Uterus (tissue), 2 donors: ENCODE measurements around the gene CXCL6.

ENCODE experiments used
- CTCF ChIP-seq, 4 experiments: fragments of 200-600 bp in 2 of 4; fragments of 450-650 bp in 2 of 4; sonication (generic) in 2 of 4; IDR thresholded peaks; one replicate each; pipeline ENCODE4 v1.5.1; 2016 to 2019; ENCODE audit warnings: antibody characterized with exemption in 4 of 4, mild to moderate bottlenecking in 2 of 4, moderate library complexity in 1 of 4
- POLR2A ChIP-seq, 2 donors: fragments of 450-650 bp; IDR thresholded peaks; one replicate each; pipeline ENCODE4 v1.6.1; 2016; ENCODE audit warnings: antibody characterized with exemption in 2 of 2, mild to moderate bottlenecking in 1 of 2, moderate library complexity in 1 of 2

- TF ChIP-seq CTCF (IDR thresholded peaks at IDR 0.05) (no peak), POLR2A (IDR thresholded peaks at IDR 0.05) (no peak)
These were observed at the start of gene CXCL6 for GRCh38 chr4:73836373-73837279.
